Upper lobe of left lung (tissue), 6 donors: ENCODE data around the gene ETS1. TPM values are rescaled to one million over a fixed set of nuclear protein-coding genes. Genes with fewer than 3 reads are reported as not detected.
A peak's percentile ranks its signal among the peaks of the same experiment; 100 is the strongest.

Experiments used
- ATAC-seq, 2 donors: fragments of 200-7000 bp; cut with Tn5 transposase; one replicate each; pipeline ENCODE4 v1.9.1; 2022; ENCODE audit warnings: mild to moderate bottlenecking in 2 of 2, moderate library complexity in 2 of 2; ENCODE audit not compliant: low FRiP score in 2 of 2
- DNase-seq, 2 donors: peaks; one replicate each; pipeline ENCODE4 v3.0.0-alpha.2; 2019 to 2020
- H3K27ac ChIP-seq, 4 donors: fragments of 200-600 bp; sonication (generic); one replicate each; pipeline ENCODE4 v1.5.1; 2016 to 2019
- H3K27me3 ChIP-seq, 4 donors: fragments of 200-600 bp; sonication (generic); one replicate each; pipeline ENCODE4 v1.5.1; 2017 to 2019
- H3K36me3 ChIP-seq, 4 donors: fragments of 200-600 bp; sonication (generic); one replicate each; pipeline ENCODE4 v1.5.1; 2016 to 2019
- H3K4me1 ChIP-seq, 4 donors: fragments of 200-600 bp; sonication (generic); one replicate each; pipeline ENCODE4 v1.5.1; 2018 to 2019
- H3K4me3 ChIP-seq, 4 donors: fragments of 200-600 bp; sonication (generic); one replicate each; pipeline ENCODE4 v1.5.1; 2017 to 2019; ENCODE audit warnings: mild to moderate bottlenecking in 2 of 4, moderate library complexity in 1 of 4
- H3K9me3 ChIP-seq, 4 donors: fragments of 200-600 bp; sonication (generic); one replicate each; pipeline ENCODE4 v1.5.1; 2018 to 2019
- EP300 ChIP-seq, 4 donors: sonication (generic); formaldehyde crosslinking; IDR thresholded peaks; one replicate each; pipeline ENCODE4 v1.5.1; 2017; ENCODE audit warnings: antibody characterized with exemption in 4 of 4, control low read depth in 2 of 4
- POLR2A ChIP-seq, 4 donors: fragments of 450-650 bp; IDR thresholded peaks; one replicate each; pipeline ENCODE4 v1.5.1; 2016 to 2017; ENCODE audit warnings: antibody characterized with exemption in 4 of 4, mild to moderate bottlenecking in 2 of 4
- POLR2AphosphoS5 ChIP-seq, 2 donors: sonication (generic); formaldehyde crosslinking; IDR thresholded peaks; one replicate each; pipeline ENCODE4 v1.5.1; 2017; ENCODE audit warnings: antibody characterized with exemption in 2 of 2
- WGBS, 2 donors: methylation state at CpG; one replicate each; pipeline ENCODE4 v1.1.5; 2017 to 2018; 5-methylcytosine and 5-hydroxymethylcytosine counted together
- total RNA-seq, 6 donors: library from RNA; depleted of rRNA in 4 of 6; stranded (reverse); fragments of >200 nt in 4 of 6; gene quantifications; one replicate each; pipeline versions ENCODE4 v1.1.0 to v1.2.1, GENCODE V29; 2016 to 2021
- TF ChIP-seq, protein P1 (sequence below), 6 experiments: fragments of 450-650 bp in 4 of 6; fragments of 200-600 bp in 2 of 6; sonication (generic) in 2 of 6; IDR thresholded peaks; one replicate each; pipeline ENCODE4 v1.5.1; 2016 to 2019; ENCODE audit warnings: antibody characterized with exemption in 6 of 6
- donor health status: DM: no; HTN: no; CAD: no; lungs with moderate emphysema.
- donor health status: DM: no; HTN: yes; CAD: no; lungs with severe emphysema.

Gene ETS1
- total RNA-seq, 6 donors from 2014 or later = 29.3 to 107 (median 79.0) TPM

- Histone ChIP-seq H3K4me1 (peaks cover 35 to 44% (median 39%) of the 10 kb centered on the region in 4 donors), H3K4me3 (no peak overlapping the region), H3K9me3 (no peaks in the 10 kb centered on the region), H3K27ac (peak overlapping the region; percentile 26 to 83 (median 47)), H3K36me3 (peaks cover 0 to 65% (median 19%) of the 10 kb centered on the region in 4 donors), H3K27me3 (no peaks in the 10 kb centered on the region)
- no peak for TF ChIP-seq EP300 (IDR thresholded peaks at IDR 0.05)
- TF ChIP-seq, protein P1, sequence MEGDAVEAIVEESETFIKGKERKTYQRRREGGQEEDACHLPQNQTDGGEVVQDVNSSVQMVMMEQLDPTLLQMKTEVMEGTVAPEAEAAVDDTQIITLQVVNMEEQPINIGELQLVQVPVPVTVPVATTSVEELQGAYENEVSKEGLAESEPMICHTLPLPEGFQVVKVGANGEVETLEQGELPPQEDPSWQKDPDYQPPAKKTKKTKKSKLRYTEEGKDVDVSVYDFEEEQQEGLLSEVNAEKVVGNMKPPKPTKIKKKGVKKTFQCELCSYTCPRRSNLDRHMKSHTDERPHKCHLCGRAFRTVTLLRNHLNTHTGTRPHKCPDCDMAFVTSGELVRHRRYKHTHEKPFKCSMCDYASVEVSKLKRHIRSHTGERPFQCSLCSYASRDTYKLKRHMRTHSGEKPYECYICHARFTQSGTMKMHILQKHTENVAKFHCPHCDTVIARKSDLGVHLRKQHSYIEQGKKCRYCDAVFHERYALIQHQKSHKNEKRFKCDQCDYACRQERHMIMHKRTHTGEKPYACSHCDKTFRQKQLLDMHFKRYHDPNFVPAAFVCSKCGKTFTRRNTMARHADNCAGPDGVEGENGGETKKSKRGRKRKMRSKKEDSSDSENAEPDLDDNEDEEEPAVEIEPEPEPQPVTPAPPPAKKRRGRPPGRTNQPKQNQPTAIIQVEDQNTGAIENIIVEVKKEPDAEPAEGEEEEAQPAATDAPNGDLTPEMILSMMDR (IDR thresholded peaks at IDR 0.05) = no peak
- no peak for TF ChIP-seq POLR2AphosphoS5 (IDR thresholded peaks at IDR 0.05)
- no peak for TF ChIP-seq POLR2A (IDR thresholded peaks at IDR 0.05)
- DNase-seq = no peak
- 60 to 73% methylated on average over 4 of the region's 4 CpGs for WGBS, 2 donors
- ATAC-seq = no peak
Observed at GRCh38 chr11:128462922-128463321, 124.4 kb downstream of the ETS1 start.

GRCh38 chr11:128462189-128462588 is 125.2 kb downstream of the ETS1 start:
- TF ChIP-seq POLR2AphosphoS5 (IDR thresholded peaks at IDR 0.05) (no peak), POLR2A (IDR thresholded peaks at IDR 0.05) (no peak)
- 95 to 96% methylated on average over 13 of the region's 13 CpGs for whole genome bisulfite sequencing, 2 donors
- Histone ChIP-seq H3K27me3 (no peaks in the 10 kb centered on the region), H3K27ac (peak overlapping the region in 1 of 4 donors; percentile 15), H3K4me3 (no peak overlapping the region), H3K9me3 (no peaks in the 10 kb centered on the region), H3K4me1 (peaks cover 28 to 42% (median 33%) of the 10 kb centered on the region in 4 donors), H3K36me3 (peaks cover 0 to 69% (median 25%) of the 10 kb centered on the region in 4 donors)
- ATAC-seq = no peak
- peak in 1 of 2 donors; percentile 16 for DNase-seq

- WGBS, 2 donors = 65 to 68% methylated on average over 5 of the region's 5 CpGs
Observed at GRCh38 chr11:128458321-128458720, 129.0 kb downstream of the ETS1 start.

GRCh38 chr11:128457874-128458273 is 129.5 kb downstream of the ETS1 start:
- WGBS, 2 donors = 96 to 100% methylated on average over 3 of the region's 3 CpGs
- Histone ChIP-seq H3K4me3 (no peak overlapping the region), H3K27me3 (no peaks in the 10 kb centered on the region), H3K36me3 (peaks cover 0 to 63% (median 25%) of the 10 kb centered on the region in 4 donors), H3K27ac (peak overlapping the region; percentile 16 to 71 (median 47)), H3K4me1 (peaks cover 7 to 9% (median 8%) of the 10 kb centered on the region in 4 donors), H3K9me3 (no peaks in the 10 kb centered on the region)
- TF ChIP-seq, protein P1 (IDR thresholded peaks at IDR 0.05) = no peak
- TF ChIP-seq EP300 (IDR thresholded peaks at IDR 0.05) = no peak
- TF ChIP-seq POLR2AphosphoS5 (IDR thresholded peaks at IDR 0.05) = no peak
- TF ChIP-seq POLR2A (IDR thresholded peaks at IDR 0.05) = no peak
- ATAC-seq = no peak
- DNase-seq = no peak

More at GRCh38 chr11:128458321-128458720, 129.0 kb downstream of the ETS1 start:
- Histone ChIP-seq H3K36me3 (peaks cover 0 to 67% (median 27%) of the 10 kb centered on the region in 4 donors), H3K4me3 (no peak overlapping the region), H3K27ac (peak overlapping the region; percentile 16 to 71 (median 47)), H3K9me3 (no peaks in the 10 kb centered on the region), H3K27me3 (no peaks in the 10 kb centered on the region), H3K4me1 (peaks cover 5 to 11% (median 6%) of the 10 kb centered on the region in 4 donors)
- TF ChIP-seq POLR2AphosphoS5 (IDR thresholded peaks at IDR 0.05) (peak in 1 of 2 donors; percentile 57), EP300 (IDR thresholded peaks at IDR 0.05) (no peak), POLR2A (IDR thresholded peaks at IDR 0.05) (no peak)
- TF ChIP-seq, protein P1 (IDR thresholded peaks at IDR 0.05) = no peak
- ATAC-seq (peak in 1 of 2 donors; percentile 58), DNase-seq (no peak)

DNA sequence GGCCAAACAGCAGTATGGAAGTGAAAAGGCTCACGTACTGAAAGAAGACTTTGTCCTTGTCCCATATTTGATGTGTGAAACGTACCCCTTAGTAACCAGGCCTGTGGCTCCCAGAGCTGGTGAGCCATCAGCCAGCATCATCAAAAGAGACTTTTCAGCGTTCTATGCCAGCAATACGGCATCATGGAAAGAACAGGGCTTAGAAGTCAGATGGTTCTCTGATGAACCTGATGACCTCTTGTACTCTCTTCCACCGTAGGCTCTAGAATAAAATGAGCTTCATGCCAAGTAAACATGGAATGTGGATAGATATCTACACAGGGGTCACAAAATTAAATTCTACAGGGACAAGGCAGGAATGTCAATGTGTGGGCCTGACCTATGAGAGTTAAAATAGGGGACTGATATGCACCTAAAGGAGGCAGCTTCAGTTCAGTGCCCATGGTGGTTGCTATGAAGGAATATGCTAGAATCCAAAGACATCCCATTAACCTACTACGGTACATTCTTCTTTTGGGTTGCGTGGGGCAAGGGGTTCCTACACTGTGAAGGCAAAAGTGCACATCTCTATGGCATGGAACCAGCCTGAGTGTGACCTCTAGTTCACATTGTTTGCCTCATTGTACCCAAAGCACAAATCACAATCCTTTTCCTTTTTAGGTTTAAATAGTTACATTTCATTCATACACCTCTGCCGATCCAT is 130.6 kb downstream of the ETS1 start:
- Histone ChIP-seq H3K36me3 (peaks cover 0 to 51% (median 17%) of the 10 kb centered on the region in 4 donors), H3K27ac (peak overlapping the region in 2 of 4 donors; percentile 4 to 71), H3K9me3 (no peaks in the 10 kb centered on the region), H3K4me3 (no peak overlapping the region), H3K4me1 (peaks cover 8 to 18% (median 9%) of the 10 kb centered on the region in 4 donors), H3K27me3 (no peaks in the 10 kb centered on the region)
- no peak for DNase-seq
- ATAC-seq = no peak
- WGBS, 2 donors = 87 to 94% methylated on average over 8 of the region's 8 CpGs
- peak in 1 of 2 donors; percentile 13 for TF ChIP-seq POLR2AphosphoS5 (IDR thresholded peaks at IDR 0.05)
- TF ChIP-seq, protein P1 (IDR thresholded peaks at IDR 0.05) = no peak
- no peak for TF ChIP-seq EP300 (IDR thresholded peaks at IDR 0.05)
